GM12873 (cell line): Measurements from ENCODE around the gene FAM186B.

ENCODE experiments used
- CTCF ChIP-seq: IDR thresholded peaks from 2 replicates; pipeline ENCODE4 v1.5.1; 2012; ENCODE audit warnings: low read depth, mild to moderate bottlenecking, moderate library complexity, low read length, control low read depth; ENCODE audit not compliant: insufficient read depth; ENCODE audit errors: missing control alignments

Gene FAM186B

DNA sequence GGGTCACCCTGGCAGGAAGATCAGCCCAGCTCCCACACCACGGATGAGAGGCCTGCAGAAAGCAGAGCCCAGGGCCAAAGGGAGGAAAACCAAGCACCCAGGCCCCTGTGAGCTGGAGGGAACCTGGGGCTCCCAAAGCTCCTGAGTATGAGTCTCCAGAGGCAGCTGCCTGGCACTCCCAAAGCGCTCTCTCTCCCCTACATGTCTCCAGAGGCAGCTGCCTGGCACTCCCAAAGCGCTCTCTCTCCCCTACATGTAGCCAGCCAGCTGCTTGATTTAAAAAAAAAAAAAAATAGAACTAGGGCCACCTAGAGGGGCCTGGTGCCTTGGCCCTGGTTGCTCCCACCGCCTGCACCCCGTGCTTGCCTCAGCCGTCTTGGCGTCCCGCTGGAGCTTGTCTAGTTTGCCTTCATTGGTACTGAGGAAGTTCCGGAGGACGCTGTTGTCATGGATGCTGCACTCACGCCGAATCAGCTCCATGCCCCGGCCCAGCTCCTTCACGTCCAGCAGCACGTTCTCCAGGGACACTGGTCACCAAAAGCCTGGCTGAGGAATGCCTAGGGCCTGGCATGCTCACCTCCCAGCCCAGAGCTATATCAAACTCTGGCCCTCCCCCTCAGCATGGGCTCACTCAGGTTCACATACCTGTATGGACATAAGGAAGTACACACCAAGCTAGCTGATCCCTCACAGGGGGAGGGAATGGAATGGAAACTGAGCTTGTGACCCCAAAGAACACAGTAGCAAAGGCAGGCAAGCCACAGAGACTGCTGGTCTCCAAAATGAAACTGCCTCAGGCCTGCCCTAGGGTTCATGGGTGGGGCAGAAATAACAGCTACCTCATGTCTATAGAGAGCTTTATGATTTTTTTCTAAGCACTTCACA is 42.6 kb upstream of the FAM186B start:
- TF ChIP-seq CTCF = no peak

DNA sequence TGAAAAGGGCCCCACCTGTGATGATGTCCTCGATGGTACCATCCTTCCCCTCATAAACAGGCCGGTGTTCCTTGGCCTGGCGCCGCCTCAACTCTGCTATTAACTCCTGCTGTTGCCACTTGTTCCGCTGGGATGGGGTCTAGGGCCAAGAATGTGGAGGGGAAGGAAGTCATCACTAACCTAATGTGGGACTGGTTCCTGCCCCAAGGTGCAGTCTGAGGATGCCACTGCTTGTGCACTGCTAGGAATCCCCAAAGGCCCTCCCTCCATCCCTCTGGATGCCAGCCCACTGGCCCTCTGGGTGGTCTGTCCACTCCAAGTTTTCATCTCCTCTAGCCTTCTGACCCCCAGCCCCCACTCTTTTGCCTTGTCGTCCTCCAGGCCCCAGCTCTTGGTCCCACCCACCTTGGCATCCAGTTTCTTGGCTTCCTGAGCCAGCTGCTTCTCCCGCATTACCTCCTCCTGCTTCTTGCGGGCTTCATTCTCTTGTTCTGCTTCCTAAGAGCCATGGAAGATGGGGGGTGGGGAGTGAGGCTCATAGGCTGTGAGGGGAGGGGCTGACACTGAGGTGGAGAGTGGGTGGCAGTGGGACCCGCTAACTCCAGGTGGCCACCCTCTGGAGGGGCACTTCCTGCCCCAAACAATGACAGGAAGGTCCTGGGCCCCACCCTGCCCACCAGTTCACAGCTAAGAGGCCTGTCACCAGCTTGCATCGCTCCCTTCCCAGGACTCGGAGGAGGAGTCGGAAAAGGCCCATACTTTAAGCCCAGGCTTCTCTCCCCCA is 41.6 kb upstream of the FAM186B start:
- no peak for TF ChIP-seq CTCF

DNA sequence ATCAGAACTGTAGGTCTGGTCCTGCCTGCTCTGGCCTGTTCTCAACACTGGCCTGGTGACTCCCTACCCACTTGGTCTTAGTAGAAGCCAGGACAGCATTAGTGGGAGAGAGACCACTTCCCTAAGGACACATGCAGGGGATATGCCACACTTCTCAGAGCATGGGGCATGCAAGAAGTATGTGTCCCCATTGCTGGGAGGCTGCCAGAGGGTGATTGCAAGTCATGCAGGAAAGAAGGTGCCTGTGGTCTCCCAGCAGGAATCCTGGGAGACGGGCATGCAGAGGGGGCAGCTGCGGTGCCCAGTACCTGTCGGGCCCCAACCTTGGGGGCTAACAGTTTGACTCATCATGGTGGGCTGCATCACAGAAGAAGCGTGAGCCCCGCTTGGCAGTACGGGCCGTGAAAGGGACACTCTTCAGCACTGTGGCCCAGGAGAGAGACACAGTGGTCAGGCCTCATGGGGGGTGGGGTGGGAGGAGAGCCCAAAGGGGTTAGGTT is 40.9 kb upstream of the FAM186B start:
- TF ChIP-seq CTCF = no peak

DNA sequence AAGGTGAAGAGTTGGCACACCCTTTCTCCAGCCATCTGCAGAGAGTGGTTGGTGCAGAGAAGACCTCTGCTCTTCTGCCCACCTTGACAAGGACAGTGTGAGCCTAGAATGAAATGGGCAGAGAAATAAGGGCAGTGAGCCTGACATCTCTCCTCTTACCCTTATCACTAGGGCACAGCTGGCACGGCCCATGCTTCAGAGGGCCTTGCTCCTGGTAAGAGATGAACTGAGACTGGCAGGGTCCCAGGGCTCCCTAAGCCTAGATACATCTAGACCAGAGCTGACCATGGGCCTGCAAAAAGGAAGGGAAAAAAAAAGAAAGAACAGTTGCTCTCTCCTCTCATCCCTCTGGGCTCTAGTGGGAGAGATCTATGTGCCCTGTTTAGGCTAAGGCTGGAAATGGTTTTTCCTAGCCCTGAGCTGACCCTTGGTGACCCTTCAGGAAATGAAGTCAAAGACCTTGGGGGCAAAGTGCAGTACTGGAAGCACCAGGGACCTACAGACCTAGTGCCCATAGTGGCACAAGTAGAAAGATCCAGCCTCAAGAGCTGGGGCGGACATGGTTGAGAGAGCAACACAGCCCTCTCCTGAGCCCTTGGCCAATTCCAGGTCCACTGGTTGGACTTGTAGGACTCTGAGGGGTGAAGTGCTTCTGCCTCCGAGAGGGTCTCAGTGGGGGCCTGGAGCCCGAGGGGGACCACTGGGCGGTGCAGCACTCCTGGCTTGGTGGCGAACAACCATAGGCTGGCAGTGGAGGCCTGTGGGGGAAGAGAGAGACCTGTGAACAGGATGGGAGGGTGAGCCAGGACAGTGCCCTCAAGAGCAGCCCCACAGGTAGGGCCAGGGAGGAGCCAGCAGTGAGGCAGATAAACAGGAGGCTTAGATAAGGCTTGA is 40.0 kb upstream of the FAM186B start:
- TF ChIP-seq CTCF = no peak

DNA sequence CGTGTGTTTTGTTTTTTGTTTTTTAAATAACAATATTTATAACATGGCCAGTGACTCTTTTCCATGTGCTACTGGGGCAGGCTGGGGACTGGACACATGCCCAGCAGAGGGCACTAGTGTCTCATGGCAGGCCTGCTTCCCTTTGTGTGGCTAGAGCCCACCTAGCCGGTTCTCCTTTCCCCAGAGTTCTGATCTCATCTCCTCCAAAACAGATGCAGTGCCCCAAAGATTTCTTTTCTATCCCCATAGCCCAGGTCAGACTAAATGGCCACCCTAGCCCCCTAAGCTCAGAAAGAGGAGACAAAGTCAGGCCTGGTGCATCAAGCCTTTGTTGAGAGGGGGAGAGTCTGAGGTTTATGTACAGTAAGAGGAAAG is 39.2 kb upstream of the FAM186B start:
- TF ChIP-seq CTCF = peak; percentile 95

GRCh38 chr12:49643961-49644619 is 38.7 kb upstream of the FAM186B start:
- no peak for TF ChIP-seq CTCF
